Thyroid gland (tissue), 4 donors: Measurements from ENCODE around the gene AFAP1L2.

Experiments used
- CTCF ChIP-seq, 6 experiments: fragments of 200-600 bp in 3 of 6; fragments of 450-650 bp in 3 of 6; sonication (generic) in 3 of 6; IDR thresholded peaks; one replicate each; pipeline ENCODE4 v1.5.1; 2016 to 2019; ENCODE audit warnings: antibody characterized with exemption in 6 of 6, mild to moderate bottlenecking in 2 of 6, inconsistent platforms in 1 of 6, moderate library complexity in 1 of 6
- POLR2A ChIP-seq, 2 donors: fragments of 450-650 bp; IDR thresholded peaks; one replicate each; pipeline ENCODE4 v1.6.1; 2017; ENCODE audit warnings: antibody characterized with exemption in 2 of 2, mild to moderate bottlenecking in 2 of 2, moderate library complexity in 1 of 2

- no peak for TF ChIP-seq POLR2A (IDR thresholded peaks at IDR 0.05)
- TF ChIP-seq CTCF (IDR thresholded peaks at IDR 0.05): no peak
Observed at GRCh38 chr10:114294549-114294948, 109.8 kb downstream of the AFAP1L2 start.
